ENCODE measurements around the gene CCDC9B. TPM values are rescaled to one million over a fixed set of nuclear protein-coding genes. Genes with fewer than 3 reads are reported as not detected.
A peak's percentile ranks its signal among the peaks of the same experiment; 100 is the strongest.

The CCDC9B gene
- total RNA-seq, 1 experiment from 2014 or later: 102 TPM

DNA sequence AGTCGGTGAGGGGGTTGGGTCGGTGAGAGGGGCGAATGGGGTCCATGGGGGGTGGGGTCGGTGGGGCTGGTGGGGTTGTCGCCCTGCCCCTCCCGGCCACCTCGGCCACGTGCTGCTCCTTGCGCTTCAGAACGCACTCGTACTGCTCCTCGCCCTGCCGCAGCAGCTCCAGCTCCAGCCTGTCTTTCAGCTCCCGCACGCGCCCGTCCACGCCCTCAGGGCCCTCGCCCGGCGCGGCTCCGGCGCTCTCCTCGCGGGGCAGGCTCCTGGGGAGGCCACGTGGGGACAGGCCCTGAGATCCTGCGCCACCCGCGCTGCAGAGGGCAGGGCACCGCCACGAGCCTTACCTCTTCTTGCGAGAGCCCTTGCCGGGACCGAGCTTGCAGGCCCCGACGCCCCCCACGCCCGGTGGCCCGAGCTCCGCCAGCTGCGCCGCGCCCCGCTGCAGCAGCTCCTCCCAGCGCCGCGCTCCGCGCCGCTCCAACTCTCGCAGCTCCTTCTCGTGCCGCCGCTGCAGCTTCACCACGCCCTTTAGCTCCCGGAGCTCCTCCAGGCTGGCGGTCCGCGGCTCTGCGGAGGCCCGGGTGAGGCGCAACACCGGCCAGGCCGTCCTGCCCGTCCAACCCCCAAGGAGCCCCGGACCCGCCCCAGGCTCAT lies 49.7 kb downstream of the CCDC9B start:
- Mint-ChIP-seq H3K27me3 (ENCODE audit: unreplicated experiment) (no peaks in the 10 kb centered on the region), H3K4me1 (ENCODE audit: low read depth, unreplicated experiment) (peaks cover 12% of the 10 kb centered on the region), H3K9me3 (ENCODE audit: low read depth, unreplicated experiment) (no peaks in the 10 kb centered on the region), H3K4me3 (ENCODE audit: low read depth, unreplicated experiment) (no peak overlapping the region), H3K36me3 (ENCODE audit: insufficient read depth, unreplicated experiment) (peaks cover 9% of the 10 kb centered on the region), H3K27ac (ENCODE audit: unreplicated experiment) (no peak overlapping the region)
- intact Hi-C loops (cut with micrococcal nuclease; ENCODE audit: unreplicated experiment): no loop called here
- no peak for TF ChIP-seq CTCF (IDR thresholded peaks at IDR 0.05; ENCODE audit: unreplicated experiment)
- BruUV-seq (replicated peaks): no TSS peak
- DNase-seq: no peak
- CTCF ChIA-PET: interaction anchor here (0.9 kb wide), 1 partner anchor 47 kb away, joined by 3 read pairs; no protein-coding TSS in a partner anchor

DNA sequence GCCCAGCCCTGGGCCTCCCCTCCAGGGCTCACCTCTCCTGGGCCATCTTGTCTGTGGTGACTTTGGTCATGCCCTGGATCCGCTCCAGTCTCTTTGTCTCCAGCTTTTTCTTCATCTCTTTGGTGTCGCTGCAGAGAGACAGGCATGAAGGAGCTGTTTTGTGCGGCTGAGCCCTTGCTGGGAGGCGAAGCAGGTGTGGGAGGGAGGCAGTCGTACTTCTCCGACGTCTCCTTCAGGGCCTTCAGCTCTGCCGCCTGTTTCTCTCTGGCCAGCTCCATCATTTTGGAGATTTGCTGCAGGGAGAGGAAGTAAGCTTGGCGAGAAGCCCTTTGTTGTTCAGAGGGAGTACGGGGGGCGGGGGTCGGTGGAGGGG lies 50.2 kb downstream of the CCDC9B start:
- no peaks in the 10 kb centered on the region for H3K9me3 Mint-ChIP-seq (ENCODE audit: low read depth, unreplicated experiment)
- no peak overlapping the region for H3K27ac Mint-ChIP-seq (ENCODE audit: unreplicated experiment)
- CTCF ChIA-PET: no interaction called here
- H3K27me3 Mint-ChIP-seq (ENCODE audit: unreplicated experiment): no peaks in the 10 kb centered on the region
- no peak for DNase-seq
- no peak for TF ChIP-seq CTCF (IDR thresholded peaks at IDR 0.05; ENCODE audit: unreplicated experiment)
- peaks cover 9% of the 10 kb centered on the region for H3K36me3 Mint-ChIP-seq (ENCODE audit: insufficient read depth, unreplicated experiment)
- BruUV-seq (replicated peaks): no TSS peak
- no peak overlapping the region for H3K4me3 Mint-ChIP-seq (ENCODE audit: low read depth, unreplicated experiment)
- intact Hi-C loops (cut with micrococcal nuclease; ENCODE audit: unreplicated experiment): no loop called here
- peaks cover 12% of the 10 kb centered on the region for H3K4me1 Mint-ChIP-seq (ENCODE audit: low read depth, unreplicated experiment)

DNA sequence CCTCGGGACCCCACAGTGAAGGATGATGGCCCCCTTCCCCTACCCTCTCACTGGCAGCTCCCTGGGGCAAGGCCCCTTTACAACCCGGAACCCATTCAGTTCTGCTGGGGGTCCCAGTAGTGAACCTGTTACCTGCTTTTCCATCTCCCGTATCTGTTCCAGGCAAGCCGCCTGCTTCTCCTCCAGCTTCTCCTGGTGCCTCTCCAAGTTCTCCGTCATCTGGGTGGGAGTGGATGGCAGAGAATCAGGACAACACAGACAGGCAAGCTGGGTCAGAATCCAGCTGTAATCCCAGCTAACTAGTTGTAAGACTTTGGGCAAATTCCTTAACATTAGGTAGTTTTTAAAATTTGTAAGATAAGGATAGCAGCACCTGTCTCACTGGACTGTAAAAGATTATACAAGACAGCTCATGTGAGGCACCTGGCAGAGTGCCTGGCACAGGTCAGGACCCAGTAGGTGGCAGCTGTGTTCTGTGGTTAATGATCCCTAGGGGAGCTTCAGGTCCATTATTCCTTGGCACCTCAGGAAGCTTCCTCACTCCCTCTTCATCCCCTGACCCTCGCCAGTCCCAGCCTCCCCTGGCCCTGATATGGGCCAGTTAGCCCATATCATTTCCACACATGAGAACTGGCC lies 51.5 kb downstream of the CCDC9B start:
- H3K4me1 Mint-ChIP-seq (ENCODE audit: low read depth, unreplicated experiment): peaks cover 12% of the 10 kb centered on the region
- peak; percentile 60 for DNase-seq
- H3K27me3 Mint-ChIP-seq (ENCODE audit: unreplicated experiment): no peaks in the 10 kb centered on the region
- no TSS peak for BruUV-seq (replicated peaks)
- H3K4me3 Mint-ChIP-seq (ENCODE audit: low read depth, unreplicated experiment): no peak overlapping the region
- intact Hi-C loops (cut with micrococcal nuclease; ENCODE audit: unreplicated experiment): no loop called here
- CTCF ChIA-PET: interaction anchor here (0.7 to 2.1 kb wide), 7 partner anchors 10 to 132 kb away, joined by 3 to 25 read pairs (median 4); partner anchors contain the start of gene PLCB2
- H3K36me3 Mint-ChIP-seq (ENCODE audit: insufficient read depth, unreplicated experiment): peaks cover 9% of the 10 kb centered on the region
- TF ChIP-seq CTCF (IDR thresholded peaks at IDR 0.05; ENCODE audit: unreplicated experiment): no peak
- H3K9me3 Mint-ChIP-seq (ENCODE audit: low read depth, unreplicated experiment): no peaks in the 10 kb centered on the region
- no peak overlapping the region for H3K27ac Mint-ChIP-seq (ENCODE audit: unreplicated experiment)

GRCh38 chr15:40287968-40288367 lies 52.8 kb downstream of the CCDC9B start:
- no peak for TF ChIP-seq CTCF (IDR thresholded peaks at IDR 0.05; ENCODE audit: unreplicated experiment)
- Mint-ChIP-seq H3K4me3 (ENCODE audit: low read depth, unreplicated experiment) (no peak overlapping the region), H3K4me1 (ENCODE audit: low read depth, unreplicated experiment) (peaks cover 12% of the 10 kb centered on the region), H3K27ac (ENCODE audit: unreplicated experiment) (no peak overlapping the region), H3K27me3 (ENCODE audit: unreplicated experiment) (no peaks in the 10 kb centered on the region), H3K9me3 (ENCODE audit: low read depth, unreplicated experiment) (no peaks in the 10 kb centered on the region), H3K36me3 (ENCODE audit: insufficient read depth, unreplicated experiment) (peaks cover 9% of the 10 kb centered on the region)
- intact Hi-C loops (cut with micrococcal nuclease; ENCODE audit: unreplicated experiment): no loop called here
- CTCF ChIA-PET: interaction anchor here (2.1 kb wide), 1 partner anchor 21 kb away, joined by 25 read pairs; the partner anchor contains the start of gene PLCB2
- BruUV-seq (replicated peaks): no TSS peak
- no peak for DNase-seq

All from Calu3 (cell line).